ENCODE data around the gene CCDC61.

The CCDC61 gene

GRCh38 chr19:46015687-46016425 lies 20.6 kb downstream of the CCDC61 start:
- DNase-seq = peak; percentile 25 to 39

- DNase-seq = peak; percentile 80 to 84
These were observed 21.3 kb downstream of the CCDC61 start for GRCh38 chr19:46016426-46017094.

- no peak for DNase-seq
These were observed 21.8 kb downstream of the CCDC61 start for GRCh38 chr19:46017095-46017429.

- DNase-seq = no peak
These were observed 22.8 kb downstream of the CCDC61 start for GRCh38 chr19:46017874-46018675.

GRCh38 chr19:46018729-46019251 lies 23.5 kb downstream of the CCDC61 start:
- DNase-seq = no peak

- DNase-seq = no peak
These were observed 24.0 kb downstream of the CCDC61 start for GRCh38 chr19:46019270-46019669.

- DNase-seq = no peak
These were observed 25.5 kb downstream of the CCDC61 start for GRCh38 chr19:46020819-46021125.

GRCh38 chr19:46021531-46022041 lies 26.3 kb downstream of the CCDC61 start:
- DNase-seq = no peak

GRCh38 chr19:46022061-46022430 lies 26.8 kb downstream of the CCDC61 start:
- no peak for DNase-seq

- DNase-seq = no peak
These were observed 27.4 kb downstream of the CCDC61 start, which contains the start of gene PGLYRP1 for GRCh38 chr19:46022431-46023310. Gene PGLYRP1 (minus strand): TSS chr19:46023053. CDS start chr19:46023021, 32 bp downstream.

- no peak for DNase-seq
These were observed 28.1 kb downstream of the CCDC61 start for GRCh38 chr19:46023311-46023779.

- no peak for DNase-seq
These were observed 30.6 kb downstream of the CCDC61 start for GRCh38 chr19:46025835-46026234.

GRCh38 chr19:46030812-46031550 lies 35.7 kb downstream of the CCDC61 start:
- no peak for DNase-seq

GRCh38 chr19:46031781-46032596 lies 36.7 kb downstream of the CCDC61 start:
- DNase-seq = no peak

GRCh38 chr19:46032597-46033025 lies 37.3 kb downstream of the CCDC61 start:
- no peak for DNase-seq

- no peak for DNase-seq
These were observed 38.1 kb downstream of the CCDC61 start for GRCh38 chr19:46033401-46033800.

GRCh38 chr19:46035546-46035945 lies 40.3 kb downstream of the CCDC61 start:
- DNase-seq = no peak

GRCh38 chr19:46035986-46036743 lies 40.9 kb downstream of the CCDC61 start:
- no peak for DNase-seq

GRCh38 chr19:46036744-46037128 lies 41.5 kb downstream of the CCDC61 start:
- DNase-seq = no peak

- no peak for DNase-seq
These were observed 44.9 kb downstream of the CCDC61 start for GRCh38 chr19:46040125-46040524.

Measured in CD4-positive, alpha-beta T cell treated with Interleukin-1 beta for 1 hour (primary cell).